Gastroesophageal sphincter (tissue), 4 donors: ENCODE data around the gene WDR27. TPM values are rescaled to one million over a fixed set of nuclear protein-coding genes. Genes with fewer than 3 reads are reported as not detected.

Experiments used
- ATAC-seq: fragments of 150-250 bp; one replicate; pipeline ENCODE4 v1.9.1; 2016; ENCODE audit warnings: mild to moderate bottlenecking, moderate library complexity
- H3K27ac ChIP-seq, 4 donors: fragments of 200-600 bp; sonication (generic) in 3 of 4; 1 replicate in 3 of 4; 2 replicates in 1 of 4; pipeline ENCODE4 v1.5.1; 2016 to 2019
- H3K27me3 ChIP-seq: fragments of 200-600 bp; sonication (generic); one replicate; pipeline ENCODE4 v1.5.1; 2019
- H3K36me3 ChIP-seq, 2 donors: fragments of 200-600 bp; sonication (generic); one replicate each; pipeline ENCODE4 v1.5.1; 2019; ENCODE audit warnings: control low read depth in 1 of 2
- H3K4me1 ChIP-seq, 3 donors: fragments of 200-600 bp; sonication (generic); 1 replicate in 2 of 3; 2 replicates in 1 of 3; pipeline ENCODE4 v1.5.1; 2016 to 2019; ENCODE audit warnings: control low read depth in 2 of 3
- H3K4me3 ChIP-seq, 2 donors: fragments of 200-600 bp; sonication (generic); one replicate each; pipeline ENCODE4 v1.5.1; 2019; ENCODE audit warnings: mild to moderate bottlenecking in 1 of 2, moderate library complexity in 1 of 2
- H3K9me3 ChIP-seq, 3 donors: fragments of 200-600 bp; sonication (generic); one replicate each; pipeline ENCODE4 v1.5.1; 2017 to 2019; ENCODE audit warnings: control low read depth in 2 of 3
- EP300 ChIP-seq: sonication (generic); formaldehyde crosslinking; IDR thresholded peaks from one replicate; pipeline ENCODE4 v1.6.1; 2017; ENCODE audit warnings: antibody characterized with exemption, mild to moderate bottlenecking
- POLR2A ChIP-seq, 2 donors: fragments of 450-650 bp; IDR thresholded peaks; one replicate each; pipeline ENCODE4 v1.6.1; 2017; ENCODE audit warnings: antibody characterized with exemption in 2 of 2, mild to moderate bottlenecking in 2 of 2, moderate library complexity in 1 of 2
- POLR2AphosphoS5 ChIP-seq: sonication (generic); formaldehyde crosslinking; IDR thresholded peaks from one replicate; pipeline ENCODE4 v1.6.1; 2017; ENCODE audit warnings: antibody characterized with exemption
- WGBS, 2 donors: methylation state at CpG; one replicate each; pipeline ENCODE4 v1.1.5; 2018; ENCODE audit warnings: low coverage in 1 of 2; 5-methylcytosine and 5-hydroxymethylcytosine counted together
- total RNA-seq, 4 donors: library from RNA; depleted of rRNA; stranded (reverse); fragments of >200 nt; gene quantifications; one replicate each; pipeline ENCODE4 v1.1.0, GENCODE V29; 2016
- TF ChIP-seq, protein P1 (sequence below), 4 experiments: fragments of 200-600 bp in 2 of 4; fragments of 450-650 bp in 2 of 4; sonication (generic) in 1 of 4; IDR thresholded peaks; one replicate each; pipeline ENCODE4 v1.5.1; 2017 to 2019; ENCODE audit warnings: antibody characterized with exemption in 4 of 4, mild to moderate bottlenecking in 2 of 4, moderate library complexity in 2 of 4

WDR27 gene
- total RNA-seq, 4 donors from 2014 or later, result 10.0 to 35.0 (median 20.7) TPM

DNA sequence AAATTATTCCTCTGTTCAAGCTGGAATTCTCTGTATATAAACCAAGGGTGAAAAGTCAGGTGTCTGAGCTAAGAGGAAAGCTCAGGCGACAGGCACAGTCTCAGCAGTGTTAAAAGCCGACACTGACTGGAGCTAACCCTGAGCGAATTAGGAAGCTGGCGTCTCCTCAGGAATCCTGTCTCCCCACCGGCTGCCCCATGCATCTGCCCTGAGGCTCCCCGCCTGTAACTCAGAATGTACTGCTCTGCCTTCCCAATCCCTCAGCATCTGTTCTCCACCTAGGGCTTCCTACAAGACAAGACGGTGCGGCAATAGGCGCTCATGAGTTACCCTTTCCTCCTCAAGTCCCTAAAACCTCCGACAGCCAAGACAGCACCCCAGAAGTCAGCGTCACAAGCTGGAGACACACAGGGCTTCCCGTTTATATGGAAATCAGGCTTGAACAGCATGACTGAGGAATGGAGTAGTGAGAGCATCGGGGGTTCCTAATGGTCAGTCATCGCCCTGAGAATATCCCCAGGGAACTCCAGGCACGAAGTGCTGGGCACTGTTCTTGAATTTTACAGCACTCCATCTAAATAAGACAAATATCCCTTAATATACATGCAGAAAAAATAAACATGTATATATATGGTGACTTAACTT, 33.5 kb downstream of the WDR27 start:
- TF ChIP-seq EP300, result no peak
- no peak for TF ChIP-seq POLR2AphosphoS5
- no peak for TF ChIP-seq POLR2A (IDR thresholded peaks at IDR 0.05)
- TF ChIP-seq, protein P1, sequence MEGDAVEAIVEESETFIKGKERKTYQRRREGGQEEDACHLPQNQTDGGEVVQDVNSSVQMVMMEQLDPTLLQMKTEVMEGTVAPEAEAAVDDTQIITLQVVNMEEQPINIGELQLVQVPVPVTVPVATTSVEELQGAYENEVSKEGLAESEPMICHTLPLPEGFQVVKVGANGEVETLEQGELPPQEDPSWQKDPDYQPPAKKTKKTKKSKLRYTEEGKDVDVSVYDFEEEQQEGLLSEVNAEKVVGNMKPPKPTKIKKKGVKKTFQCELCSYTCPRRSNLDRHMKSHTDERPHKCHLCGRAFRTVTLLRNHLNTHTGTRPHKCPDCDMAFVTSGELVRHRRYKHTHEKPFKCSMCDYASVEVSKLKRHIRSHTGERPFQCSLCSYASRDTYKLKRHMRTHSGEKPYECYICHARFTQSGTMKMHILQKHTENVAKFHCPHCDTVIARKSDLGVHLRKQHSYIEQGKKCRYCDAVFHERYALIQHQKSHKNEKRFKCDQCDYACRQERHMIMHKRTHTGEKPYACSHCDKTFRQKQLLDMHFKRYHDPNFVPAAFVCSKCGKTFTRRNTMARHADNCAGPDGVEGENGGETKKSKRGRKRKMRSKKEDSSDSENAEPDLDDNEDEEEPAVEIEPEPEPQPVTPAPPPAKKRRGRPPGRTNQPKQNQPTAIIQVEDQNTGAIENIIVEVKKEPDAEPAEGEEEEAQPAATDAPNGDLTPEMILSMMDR (IDR thresholded peaks at IDR 0.05), result no peak
- Histone ChIP-seq H3K9me3 (no peaks in the 10 kb centered on the region), H3K4me1 (no peaks in the 10 kb centered on the region), H3K36me3 (peaks cover 0 to 83% of the 10 kb centered on the region in 2 donors), H3K27ac (no peak overlapping the region), H3K27me3 (no peaks in the 10 kb centered on the region), H3K4me3 (no peak overlapping the region)
- WGBS, 2 donors, result 85 to 89% methylated on average over 6 to 14 of the region's 15 CpGs
- no peak for ATAC-seq

DNA sequence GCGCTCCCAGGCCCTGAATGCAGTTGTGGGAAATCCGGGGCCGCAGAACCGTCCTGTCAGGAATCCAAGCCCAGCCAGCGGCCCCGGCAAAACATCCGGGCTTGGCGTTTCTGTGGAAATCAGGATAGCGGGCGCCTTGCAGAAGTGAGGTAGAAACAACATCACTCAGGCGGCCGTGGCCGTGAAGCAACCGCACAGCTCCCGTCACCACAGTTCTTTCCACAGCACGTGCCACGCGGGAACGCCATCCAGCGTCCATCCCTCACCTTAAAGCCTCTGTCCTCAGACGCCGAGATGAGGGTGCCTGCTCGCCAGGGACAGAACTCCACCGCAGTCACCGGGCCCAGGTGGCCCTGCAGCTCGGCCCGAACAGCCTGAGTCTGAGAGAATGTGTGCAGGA, 34.1 kb downstream of the WDR27 start:
- Histone ChIP-seq H3K27ac (no peak overlapping the region), H3K9me3 (no peaks in the 10 kb centered on the region), H3K4me1 (no peaks in the 10 kb centered on the region), H3K27me3 (no peaks in the 10 kb centered on the region), H3K36me3 (peaks cover 0 to 85% of the 10 kb centered on the region in 2 donors), H3K4me3 (no peak overlapping the region)
- WGBS, 2 donors, result 100% methylated on average over 6 to 9 of the region's 27 CpGs
- no peak for ATAC-seq
- no peak for TF ChIP-seq EP300
- TF ChIP-seq POLR2A (IDR thresholded peaks at IDR 0.05), result no peak
- TF ChIP-seq POLR2AphosphoS5, result no peak
- TF ChIP-seq, protein P1 (IDR thresholded peaks at IDR 0.05), result no peak

DNA sequence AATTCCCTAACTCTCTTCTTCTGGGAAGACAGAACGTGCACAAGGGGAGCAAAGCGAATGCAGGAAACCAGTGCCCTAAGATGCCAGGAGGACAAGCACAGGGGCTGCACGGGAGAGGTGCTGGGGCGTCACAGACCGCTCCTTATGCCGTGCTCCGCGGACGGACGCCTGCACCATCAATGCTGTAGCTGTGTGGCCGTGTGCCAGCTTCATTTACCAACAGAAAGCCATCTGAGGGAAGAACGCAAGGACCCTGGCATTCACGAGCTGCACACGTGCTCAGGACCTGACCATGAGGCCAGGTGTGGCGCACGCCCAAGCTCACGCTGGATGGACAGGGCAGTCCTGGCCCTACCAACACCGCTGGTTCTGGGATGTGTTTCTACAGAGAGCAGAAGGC, 35.4 kb downstream of the WDR27 start:
- Histone ChIP-seq H3K4me3 (no peak overlapping the region), H3K9me3 (no peaks in the 10 kb centered on the region), H3K27ac (no peak overlapping the region), H3K36me3 (peaks cover 0 to 87% of the 10 kb centered on the region in 2 donors), H3K27me3 (no peaks in the 10 kb centered on the region), H3K4me1 (no peaks in the 10 kb centered on the region)
- WGBS, 2 donors, result 92% methylated on average over 8 of the region's 18 CpGs; no CpG with 5 or more reads in 1 of the 2 donors
- no peak for ATAC-seq
- TF ChIP-seq EP300 (no peak), POLR2AphosphoS5 (no peak), POLR2A (IDR thresholded peaks at IDR 0.05) (no peak)
- TF ChIP-seq, protein P1 (IDR thresholded peaks at IDR 0.05), result no peak

DNA sequence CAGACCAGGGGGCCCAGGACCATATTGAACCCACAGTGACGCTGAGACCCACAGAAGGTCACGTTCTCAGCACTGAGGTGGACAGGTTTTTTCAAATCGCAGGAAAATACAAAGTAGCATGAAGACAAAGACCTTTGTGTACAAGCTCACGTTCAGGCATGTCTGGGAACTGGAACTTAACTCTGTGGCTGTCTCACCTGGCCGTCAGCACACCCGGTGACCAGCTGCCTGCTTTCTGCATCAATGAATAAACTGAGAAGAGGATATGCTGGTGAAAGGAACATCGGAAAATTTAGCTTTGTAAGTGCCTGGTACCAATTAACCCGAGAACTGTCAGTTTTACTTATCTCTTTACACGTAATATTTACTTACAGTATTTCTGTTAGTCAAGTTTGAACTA, 36.5 kb downstream of the WDR27 start:
- 81 to 86% methylated on average over 5 to 7 of the region's 9 CpGs for WGBS, 2 donors
- Histone ChIP-seq H3K36me3 (peaks cover 0 to 87% of the 10 kb centered on the region in 2 donors), H3K9me3 (no peaks in the 10 kb centered on the region), H3K4me1 (no peaks in the 10 kb centered on the region), H3K4me3 (no peak overlapping the region), H3K27ac (no peak overlapping the region), H3K27me3 (no peaks in the 10 kb centered on the region)
- no peak for ATAC-seq
- no peak for TF ChIP-seq POLR2AphosphoS5
- TF ChIP-seq EP300, result no peak
- TF ChIP-seq, protein P1 (IDR thresholded peaks at IDR 0.05), result no peak
- TF ChIP-seq POLR2A (IDR thresholded peaks at IDR 0.05), result no peak

DNA sequence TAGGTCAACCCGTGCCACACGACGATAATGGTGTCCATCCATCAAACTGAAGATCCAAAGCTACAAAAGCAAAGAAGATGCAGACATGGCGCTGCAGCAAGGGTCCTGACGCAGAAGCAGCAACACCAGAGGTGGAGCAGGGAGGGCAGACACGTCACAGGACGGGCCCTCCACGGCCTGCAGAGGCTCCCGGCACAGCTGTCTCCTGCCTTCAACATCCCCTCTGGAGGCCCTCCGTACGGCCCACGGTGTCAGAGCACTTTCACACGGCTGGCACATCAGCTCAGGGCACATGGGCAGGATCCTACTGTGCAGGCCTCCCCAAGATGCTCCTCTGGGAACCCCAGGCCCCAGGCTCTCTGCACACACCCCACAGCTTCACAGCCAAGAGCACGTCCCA, 37.6 kb downstream of the WDR27 start:
- ATAC-seq, result no peak
- Histone ChIP-seq H3K27me3 (no peaks in the 10 kb centered on the region), H3K4me3 (no peak overlapping the region), H3K27ac (no peak overlapping the region), H3K4me1 (no peaks in the 10 kb centered on the region), H3K9me3 (no peaks in the 10 kb centered on the region), H3K36me3 (peaks cover 0 to 94% of the 10 kb centered on the region in 2 donors)
- 92 to 95% methylated on average over 9 to 11 of the region's 14 CpGs for WGBS, 2 donors
- TF ChIP-seq POLR2AphosphoS5, result no peak
- no peak for TF ChIP-seq POLR2A (IDR thresholded peaks at IDR 0.05)
- no peak for TF ChIP-seq EP300
- TF ChIP-seq, protein P1 (IDR thresholded peaks at IDR 0.05), result no peak
